GM13977 (cell line): Measurements from ENCODE around the gene WNT8B.

Source experiments
- DNase-seq: peaks from one replicate; pipeline ENCODE4 v3.0.0; 2012; ENCODE audit warnings: low spot score
- in situ Hi-C: fragments of 300-500 bp; cut with MboI; formaldehyde crosslinking; loops from one replicate; pipeline ENCODE4 v1.12.0; 2022; ENCODE audit warnings: low sequenced_read_pairs, low pct_unique_long_range_greater_than_20kb, mixed read lengths, inconsistent platforms; ENCODE audit not compliant: unreplicated experiment
- TF ChIP-seq, protein P1 (sequence below): IDR thresholded peaks from 2 replicates; pipeline ENCODE4 v1.5.1; 2012; ENCODE audit warnings: mild to moderate bottlenecking, control low read depth; ENCODE audit not compliant: insufficient read depth; ENCODE audit errors: extremely low read depth, missing control alignments

The WNT8B gene

DNA sequence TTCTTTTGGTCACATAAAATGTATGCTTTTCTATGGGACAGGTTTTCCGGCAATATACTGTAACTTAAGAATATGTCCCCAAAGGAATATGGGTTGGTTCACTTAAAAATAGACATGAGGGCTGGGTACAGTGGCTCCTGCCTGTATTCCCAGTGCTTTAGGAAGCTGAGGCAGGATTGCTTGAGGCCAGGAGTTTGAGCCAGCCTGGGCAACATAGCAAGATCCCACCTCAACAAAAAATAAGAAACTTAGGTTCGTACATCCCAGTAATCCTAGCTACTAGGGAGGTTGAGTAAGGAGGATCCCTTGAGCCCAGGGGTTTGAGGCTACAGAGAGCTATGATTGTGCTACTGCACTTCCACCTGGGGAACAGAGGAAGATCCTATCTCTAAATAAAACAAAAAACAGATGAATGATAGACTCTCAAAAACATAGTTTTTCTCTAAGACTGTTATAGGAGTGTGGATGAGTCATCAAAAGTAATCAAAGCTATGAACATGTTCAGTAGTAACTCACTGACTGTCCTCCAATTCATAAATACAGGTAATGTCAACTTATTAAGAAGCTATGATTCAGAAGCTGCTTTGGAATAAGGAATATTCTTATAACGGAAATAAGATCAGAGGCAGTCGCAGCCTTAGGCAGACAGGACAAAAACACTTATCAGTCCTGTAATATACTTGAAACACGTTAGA is 59.4 kb downstream of the WNT8B start:
- DNase-seq, result no peak
- TF ChIP-seq, protein P1, sequence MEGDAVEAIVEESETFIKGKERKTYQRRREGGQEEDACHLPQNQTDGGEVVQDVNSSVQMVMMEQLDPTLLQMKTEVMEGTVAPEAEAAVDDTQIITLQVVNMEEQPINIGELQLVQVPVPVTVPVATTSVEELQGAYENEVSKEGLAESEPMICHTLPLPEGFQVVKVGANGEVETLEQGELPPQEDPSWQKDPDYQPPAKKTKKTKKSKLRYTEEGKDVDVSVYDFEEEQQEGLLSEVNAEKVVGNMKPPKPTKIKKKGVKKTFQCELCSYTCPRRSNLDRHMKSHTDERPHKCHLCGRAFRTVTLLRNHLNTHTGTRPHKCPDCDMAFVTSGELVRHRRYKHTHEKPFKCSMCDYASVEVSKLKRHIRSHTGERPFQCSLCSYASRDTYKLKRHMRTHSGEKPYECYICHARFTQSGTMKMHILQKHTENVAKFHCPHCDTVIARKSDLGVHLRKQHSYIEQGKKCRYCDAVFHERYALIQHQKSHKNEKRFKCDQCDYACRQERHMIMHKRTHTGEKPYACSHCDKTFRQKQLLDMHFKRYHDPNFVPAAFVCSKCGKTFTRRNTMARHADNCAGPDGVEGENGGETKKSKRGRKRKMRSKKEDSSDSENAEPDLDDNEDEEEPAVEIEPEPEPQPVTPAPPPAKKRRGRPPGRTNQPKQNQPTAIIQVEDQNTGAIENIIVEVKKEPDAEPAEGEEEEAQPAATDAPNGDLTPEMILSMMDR, result no peak
- in situ Hi-C loops, result no loop called here

DNA sequence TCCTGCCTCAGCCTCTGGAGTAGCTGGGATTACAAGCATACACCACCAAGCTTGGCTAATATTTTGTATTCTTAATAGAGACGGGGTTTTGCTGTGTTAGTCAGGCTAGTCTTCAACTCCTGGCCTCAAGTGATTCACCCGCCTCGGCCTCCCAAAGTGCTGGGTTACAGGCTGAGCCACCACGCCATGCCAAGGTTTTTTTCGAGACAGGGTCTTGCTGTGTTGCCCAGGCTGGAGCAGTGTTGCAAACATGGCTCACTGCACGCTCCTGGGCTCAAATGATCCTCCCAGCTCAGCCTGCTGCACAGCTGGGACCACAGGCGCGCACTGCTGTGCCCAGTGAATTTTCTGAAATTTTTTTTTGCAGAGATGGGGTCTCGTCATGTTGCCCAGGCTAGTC is 60.1 kb downstream of the WNT8B start:
- in situ Hi-C loops, result no loop called here
- TF ChIP-seq, protein P1, result no peak
- no peak for DNase-seq

DNA sequence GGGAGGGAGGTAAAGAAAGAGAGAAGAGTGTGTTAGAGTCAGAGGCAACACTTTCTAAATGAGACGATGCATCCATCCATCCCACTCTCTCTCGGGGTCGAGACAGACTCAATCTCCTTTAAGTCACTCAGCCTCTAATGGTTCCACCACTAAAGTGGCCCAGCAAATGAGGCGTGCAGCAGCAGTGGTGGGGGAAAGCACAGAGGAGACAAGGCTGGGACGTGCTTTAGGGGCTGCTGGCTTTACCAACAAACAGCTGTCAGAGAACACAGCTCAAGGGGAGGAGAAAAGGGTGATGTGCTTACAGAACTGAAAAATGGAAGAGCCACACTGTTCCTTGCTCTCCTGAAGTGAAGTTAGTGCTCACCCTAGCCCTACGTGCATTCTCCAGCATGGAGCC is 61.4 kb downstream of the WNT8B start:
- DNase-seq, result no peak
- TF ChIP-seq, protein P1, result no peak
- in situ Hi-C loops, result no loop called here

DNA sequence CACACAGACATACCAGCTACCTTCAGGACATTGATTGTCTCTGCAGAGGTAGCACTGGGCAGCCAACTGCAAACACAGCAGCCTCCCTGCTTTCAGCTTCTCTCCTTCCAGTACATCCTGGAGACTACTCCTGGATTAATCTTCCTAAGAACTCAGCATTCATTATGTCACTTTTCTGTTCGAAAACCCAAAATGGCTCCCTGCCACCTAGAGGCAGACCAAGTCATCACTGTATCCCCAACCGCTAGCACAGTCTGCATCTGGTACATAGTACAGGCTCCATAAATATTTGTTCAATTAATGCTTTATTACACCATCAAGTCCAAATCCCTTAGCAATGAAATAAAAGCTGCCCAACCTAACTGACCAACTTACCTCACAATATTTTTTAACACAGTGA is 61.8 kb downstream of the WNT8B start:
- no peak for DNase-seq
- in situ Hi-C loops, result no loop called here
- TF ChIP-seq, protein P1, result no peak

DNA sequence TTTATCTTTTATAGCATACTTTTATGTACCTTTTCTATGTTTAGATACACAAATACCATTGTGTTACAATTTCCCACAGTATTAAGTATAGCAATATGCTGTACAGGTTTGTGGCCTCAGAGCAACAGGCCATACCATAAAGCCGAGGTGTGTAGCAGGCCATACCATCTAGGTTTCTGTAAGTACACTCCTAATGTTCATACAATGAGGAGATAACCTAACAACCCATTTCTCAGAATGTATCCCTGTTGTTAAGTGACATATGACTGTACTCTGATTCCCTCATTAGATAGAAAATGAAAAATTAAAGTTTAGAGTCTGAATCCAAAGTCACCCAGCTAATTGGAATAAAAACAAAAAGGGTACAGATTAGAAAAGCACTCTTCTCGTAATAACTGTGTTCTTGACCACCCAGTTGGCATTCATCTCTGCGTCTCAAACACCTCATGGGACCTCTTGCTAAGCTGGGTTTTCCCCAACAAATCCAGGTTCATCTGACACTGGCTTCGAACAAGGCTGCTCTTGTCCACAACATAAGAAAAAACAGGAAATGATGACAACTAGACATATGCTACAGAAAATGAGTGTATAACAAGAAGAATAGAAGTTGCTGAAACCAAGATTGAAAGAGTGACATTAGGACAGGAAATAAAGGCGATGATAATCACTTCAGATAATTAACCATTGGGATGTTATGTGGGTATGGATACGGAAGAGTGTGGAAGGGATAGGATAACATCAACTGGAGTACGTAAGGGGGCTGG is 65.5 kb downstream of the WNT8B start:
- TF ChIP-seq, protein P1, result no peak
- in situ Hi-C loops, result no loop called here
- no peak for DNase-seq

DNA sequence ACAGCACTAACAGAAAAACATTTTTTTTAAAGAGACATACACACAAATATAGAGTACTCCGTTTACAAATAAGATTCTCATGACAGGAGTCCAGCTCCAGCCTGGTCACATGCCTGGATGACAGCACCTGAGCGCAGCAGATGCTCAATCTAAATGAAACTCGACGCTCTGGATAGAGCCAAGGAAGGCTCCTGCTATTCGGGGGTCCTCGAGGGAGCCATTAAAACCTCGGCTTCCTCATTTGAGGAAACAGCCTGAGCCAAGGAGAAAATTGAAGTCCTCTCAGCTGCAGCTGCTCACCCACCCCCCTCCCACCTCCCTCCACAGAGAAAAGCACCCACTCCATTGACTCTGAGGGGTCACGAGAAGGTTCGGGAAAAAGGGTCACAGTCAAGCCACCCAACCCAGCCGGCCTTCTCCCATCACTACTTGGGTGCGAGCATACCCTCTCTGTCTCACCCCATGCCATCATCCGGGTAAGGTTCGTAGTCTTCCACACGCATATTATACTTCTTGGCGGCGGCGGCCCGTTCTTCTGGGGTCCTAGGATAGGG is 66.2 kb downstream of the WNT8B start:
- TF ChIP-seq, protein P1, result no peak
- DNase-seq, result no peak
- in situ Hi-C loops, result no loop called here
